GM20431 (cell line): ENCODE measurements around the gene RCCD1.
"Not testable (repeated sequence)": the region's sequence is repeated elsewhere in the genome, so short reads cannot be mapped to it uniquely, and the experiment has no call there.

Experiments used
- in situ Hi-C: fragments of 300-500 bp; cut with MseI, MboI; formaldehyde crosslinking; loops from one replicate; pipeline ENCODE4 v1.15.0; 2020; ENCODE audit warnings: low sequenced_read_pairs; ENCODE audit not compliant: unreplicated experiment

The RCCD1 gene

DNA sequence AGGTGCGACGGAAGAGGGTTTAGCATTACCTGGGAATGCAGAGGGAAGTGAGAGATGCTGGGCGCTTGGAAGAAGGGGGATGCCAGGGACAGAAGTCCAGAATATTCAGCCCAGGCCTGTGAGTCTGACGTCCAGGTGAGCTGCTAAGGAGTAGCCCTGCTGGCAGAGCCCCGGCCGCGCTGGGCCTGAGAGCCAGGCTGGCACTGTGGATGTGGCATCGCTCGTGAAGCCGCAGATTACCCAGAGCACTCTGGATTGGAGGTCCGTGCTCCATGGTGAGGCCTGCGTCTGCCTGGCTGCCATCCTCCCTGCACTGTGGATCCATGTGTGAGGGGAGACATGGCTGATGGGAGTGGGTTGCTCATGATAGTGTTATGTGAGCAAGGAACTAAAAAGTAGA, 37.1 kb upstream of the RCCD1 start:
- in situ Hi-C loops, result no loop called here

- in situ Hi-C loops, result no loop called here
Measured at GRCh38 chr15:90918034-90918788, 36.5 kb upstream of the RCCD1 start.

DNA sequence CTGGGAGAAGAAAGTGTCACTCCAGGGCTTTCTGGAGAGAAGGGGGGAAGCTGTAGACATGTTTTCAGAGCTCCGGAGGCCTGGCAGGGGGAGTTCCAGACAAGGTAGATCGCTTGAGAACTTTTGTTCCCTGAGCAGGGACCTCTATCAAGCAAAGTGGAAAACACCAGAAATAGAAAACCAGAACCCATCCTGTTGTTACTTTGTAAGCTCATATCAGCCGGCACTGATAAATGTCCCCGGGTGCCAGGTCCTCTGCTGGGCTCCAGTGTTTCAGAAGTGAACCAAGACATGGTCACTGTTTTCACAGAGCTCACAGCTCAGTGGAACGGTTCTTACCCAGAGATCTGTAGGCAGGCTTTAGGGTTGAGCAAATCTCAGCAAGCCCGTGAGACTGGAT, 35.8 kb upstream of the RCCD1 start:
- in situ Hi-C loops, result no loop called here

GRCh38 chr15:90921887-90922286, 32.8 kb upstream of the RCCD1 start:
- in situ Hi-C loops, result no loop called here

DNA sequence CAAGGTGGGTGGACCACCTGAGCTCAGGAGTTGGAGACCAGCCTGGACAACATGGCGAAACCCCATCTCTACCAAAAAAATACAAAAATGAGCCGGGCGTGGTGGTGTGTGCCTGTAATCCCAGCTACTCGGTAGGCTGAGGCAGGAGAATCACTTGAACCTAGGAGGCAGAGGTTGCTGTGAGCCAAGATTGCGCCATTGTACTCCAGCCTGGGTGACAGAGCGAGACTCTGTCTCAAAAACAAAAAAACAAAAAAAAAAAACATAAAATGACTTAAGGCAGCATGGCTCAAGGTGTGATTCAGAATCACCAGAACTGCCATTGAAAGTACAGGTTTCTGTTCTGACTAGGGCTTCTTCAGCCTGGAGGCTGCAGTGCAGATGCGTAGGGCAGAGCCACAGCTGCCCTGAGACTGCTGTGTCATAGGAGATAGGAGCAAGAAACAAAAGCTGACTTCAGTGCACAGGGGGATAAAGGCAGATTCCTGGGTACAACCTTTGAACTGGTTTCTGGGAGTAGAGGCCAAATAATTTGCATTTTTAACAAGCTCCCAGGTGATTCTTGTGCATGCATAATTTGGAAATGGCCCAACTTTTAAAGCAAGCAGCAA, 31.9 kb upstream of the RCCD1 start:
- in situ Hi-C loops, result not testable (repeated sequence)

DNA sequence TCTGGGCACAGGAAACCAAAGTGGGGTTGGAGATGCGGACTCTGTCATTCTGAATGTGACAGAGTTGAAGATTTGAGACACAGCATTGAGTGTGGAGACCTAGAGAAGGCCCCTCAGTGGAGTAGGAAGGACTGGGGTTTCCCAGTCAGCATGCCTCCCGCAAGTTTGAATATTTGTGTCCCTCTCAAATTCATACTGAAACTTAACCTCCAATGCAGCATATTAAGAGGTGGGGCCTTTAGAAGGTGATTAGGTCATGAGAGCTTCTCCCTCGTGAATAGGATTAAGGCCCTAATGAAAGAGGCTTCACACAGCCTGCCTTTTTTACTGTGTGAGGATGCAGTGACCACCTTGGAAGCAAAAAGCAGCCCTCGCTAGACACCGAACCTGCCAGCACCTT, 30.3 kb upstream of the RCCD1 start:
- in situ Hi-C loops, result no loop called here

GRCh38 chr15:90926766-90927165, 27.9 kb upstream of the RCCD1 start:
- in situ Hi-C loops, result not testable (repeated sequence)

DNA sequence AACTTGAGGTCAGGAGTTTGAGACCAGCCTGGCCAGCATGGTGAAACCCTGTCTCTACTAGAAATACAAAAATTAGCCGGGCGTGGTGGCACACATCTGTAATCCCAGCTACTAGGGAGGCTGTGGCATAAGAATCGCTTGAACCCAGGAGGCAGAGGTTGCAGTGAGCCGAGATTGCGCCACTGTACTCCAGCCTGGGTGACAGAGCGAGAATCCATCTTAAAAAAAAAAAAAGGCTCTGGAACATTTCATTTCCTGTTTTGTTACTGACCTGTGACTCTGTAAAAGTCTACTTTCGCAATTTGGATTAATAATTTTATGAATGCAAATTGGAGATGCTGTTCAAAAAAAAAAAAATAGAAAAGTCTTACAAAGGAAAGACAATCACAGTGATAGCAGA, 26.6 kb upstream of the RCCD1 start:
- in situ Hi-C loops, result not testable (repeated sequence)

DNA sequence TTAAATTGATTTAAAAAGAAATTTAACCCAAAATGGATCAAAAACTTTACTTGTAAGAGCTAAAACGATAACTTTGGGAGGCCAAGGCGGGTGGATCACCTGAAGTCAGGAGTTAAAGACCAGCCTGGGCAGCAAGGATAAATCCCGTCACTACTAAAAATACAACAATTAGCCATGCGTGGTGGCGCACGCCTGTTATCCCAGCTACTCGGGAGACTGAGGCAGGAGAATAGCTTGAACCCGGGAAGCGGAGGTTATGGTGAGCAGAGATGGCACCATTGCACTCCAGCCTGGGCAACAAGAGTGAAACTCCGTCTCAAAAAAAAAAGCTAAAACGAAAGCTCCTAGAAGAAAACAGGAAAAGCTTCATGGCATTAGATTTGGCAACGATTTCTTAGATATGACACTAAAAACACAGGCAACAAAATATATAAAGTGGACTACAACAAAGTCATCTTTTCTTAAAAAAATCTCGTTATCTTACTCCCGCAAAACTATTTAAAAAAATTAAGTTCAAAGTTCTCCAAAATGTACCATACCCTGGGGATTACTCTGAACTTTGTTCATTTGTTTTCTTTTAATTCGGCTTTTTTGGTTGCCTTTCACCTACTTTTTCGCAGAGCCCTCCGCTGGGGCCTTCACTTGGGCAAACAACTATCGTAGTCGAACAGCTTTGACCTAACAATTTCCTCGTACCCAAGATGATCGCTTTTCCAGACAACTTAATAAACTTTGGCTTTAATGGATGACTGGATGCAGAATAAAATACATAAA, 25.3 kb upstream of the RCCD1 start:
- in situ Hi-C loops, result no loop called here

- in situ Hi-C loops, result no loop called here
Measured at GRCh38 chr15:90930861-90931574, 23.7 kb upstream of the RCCD1 start.

GRCh38 chr15:90931575-90931827, 23.2 kb upstream of the RCCD1 start:
- in situ Hi-C loops, result no loop called here

DNA sequence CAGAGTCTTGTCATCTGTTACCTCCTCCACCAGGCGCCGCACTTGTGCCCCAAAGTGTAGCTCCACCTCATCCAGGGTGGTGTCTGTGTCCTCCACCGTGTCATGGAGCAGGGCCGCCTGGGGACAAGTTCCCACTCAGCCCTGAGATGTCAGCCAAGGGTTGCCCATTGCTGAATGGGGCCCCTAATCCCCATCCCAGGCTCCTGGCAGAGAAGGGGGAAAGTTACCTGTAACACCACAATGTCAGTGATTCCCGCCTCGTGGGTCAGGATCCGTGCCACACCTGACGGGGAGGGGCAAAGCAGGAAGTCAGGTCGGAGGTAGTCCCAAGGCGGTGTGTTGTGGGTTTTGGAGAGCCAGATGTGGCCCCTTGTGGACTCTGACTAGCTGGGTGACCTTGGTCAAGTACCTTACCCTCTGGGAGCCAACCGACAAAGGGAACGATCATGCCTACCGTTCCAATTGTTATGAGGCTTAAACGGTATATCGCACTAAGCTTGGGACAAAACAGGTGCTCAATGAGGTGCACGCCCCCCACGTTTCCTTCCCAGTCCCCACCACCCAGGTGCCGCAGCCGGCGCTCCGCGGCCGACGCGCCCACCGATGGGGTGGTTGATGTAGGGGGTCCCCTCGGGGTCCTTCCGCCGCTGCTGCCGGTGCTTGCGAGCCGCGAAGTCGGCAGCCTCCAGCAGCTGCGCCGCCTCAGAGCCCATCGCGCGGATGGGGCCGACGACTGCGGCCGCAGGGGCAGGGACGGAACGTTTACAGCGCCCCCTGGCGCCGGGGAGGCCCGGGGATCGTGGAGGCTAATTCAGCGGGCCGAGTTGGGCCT, 22.6 kb upstream of the RCCD1 start, which contains the start of gene HDDC3:
HDDC3 (minus strand) TSS at position 722 of the 832 bp plus-strand sequence; CDS start at position 713, 9 bp downstream.
- in situ Hi-C loops, result no loop called here

GRCh38 chr15:90932660-90932991, 22.1 kb upstream of the RCCD1 start:
- in situ Hi-C loops, result no loop called here

GRCh38 chr15:90933301-90933700, 21.4 kb upstream of the RCCD1 start:
- in situ Hi-C loops, result no loop called here

GRCh38 chr15:90934256-90934948, 20.3 kb upstream of the RCCD1 start:
- in situ Hi-C loops, result no loop called here

DNA sequence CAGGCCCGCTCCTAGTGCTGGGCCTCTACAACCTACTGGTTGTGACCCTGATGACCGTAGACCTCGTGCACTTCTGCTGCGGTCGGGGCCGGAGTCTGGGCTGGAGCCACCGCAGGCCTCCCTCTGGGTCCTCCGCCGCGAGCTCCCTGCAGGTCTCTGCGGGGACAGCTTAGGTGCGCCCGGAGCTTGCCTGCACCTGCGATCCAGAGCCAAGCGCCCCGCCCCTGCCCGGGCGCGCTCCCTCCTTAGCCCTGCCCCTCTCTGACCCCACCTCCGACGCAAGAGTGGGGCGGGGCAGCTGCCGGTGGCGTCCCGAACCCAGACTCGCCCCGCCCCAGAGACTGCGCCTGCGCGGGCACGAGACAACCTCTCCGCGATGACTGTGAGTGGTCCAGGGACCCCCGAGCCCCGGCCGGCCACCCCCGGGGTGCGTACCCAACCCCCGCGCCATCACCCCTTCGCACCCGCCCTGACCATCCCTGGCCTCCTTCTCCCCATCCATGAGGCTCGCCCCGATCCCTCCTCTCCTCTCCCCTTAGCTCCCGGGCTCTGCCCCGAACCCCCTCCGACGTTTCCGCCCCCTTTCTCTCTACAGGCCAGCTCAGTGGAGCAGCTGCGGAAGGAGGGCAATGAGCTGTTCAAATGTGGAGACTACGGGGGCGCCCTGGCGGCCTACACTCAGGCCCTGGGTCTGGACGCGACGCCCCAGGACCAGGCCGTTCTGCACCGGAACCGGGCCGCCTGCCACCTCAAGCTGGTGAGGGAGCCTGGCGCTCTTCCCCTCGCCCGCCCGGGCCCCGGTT, 19.5 kb upstream of the RCCD1 start, which contains the start of gene UNC45A:
UNC45A (plus strand) TSS at position 337 of the 803 bp plus-strand sequence; CDS start at position 377, 40 bp downstream.
- in situ Hi-C loops, result no loop called here

DNA sequence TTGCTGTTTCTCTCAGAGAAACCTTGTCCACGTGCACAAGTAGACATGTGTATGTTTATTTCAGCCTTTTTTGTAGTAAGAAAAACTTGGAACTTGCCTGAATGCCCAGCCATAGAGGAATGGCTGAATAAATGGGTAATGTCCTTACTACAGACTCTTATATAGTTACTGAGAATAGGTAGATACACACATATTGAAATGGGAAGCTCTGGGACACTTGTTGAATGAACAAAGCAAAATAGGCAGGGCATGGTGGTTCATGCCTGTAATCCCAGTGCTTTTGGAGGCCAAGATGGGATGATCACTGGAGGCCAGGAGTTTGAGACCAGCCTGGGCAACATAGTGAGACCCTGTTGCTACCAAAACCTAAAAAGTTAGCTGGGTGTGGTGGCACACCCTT, 17.9 kb upstream of the RCCD1 start:
- in situ Hi-C loops, result no loop called here

GRCh38 chr15:90938261-90938660, 16.4 kb upstream of the RCCD1 start:
- in situ Hi-C loops, result no loop called here
